GM12878 (cell line): ENCODE data around the gene GM2A.

Source experiments
- CEBPB ChIP-seq, 2 experiments: fragments of 150-350 bp in 1 of 2; IDR thresholded peaks; 2 replicates each; pipeline ENCODE4 v1.6.1; 2012 to 2014; ENCODE audit warnings: low read depth in 2 of 2, low read length in 2 of 2, borderline replicate concordance in 1 of 2, inconsistent platforms in 1 of 2
- CHD1 ChIP-seq: IDR thresholded peaks from 2 replicates; pipeline ENCODE4 v1.6.1; 2012; ENCODE audit warnings: low read depth, low read length, improper control_type of control experiment
- CTCF ChIP-seq, 3 experiments: IDR thresholded peaks in 2 of 3; conservative IDR thresholded peaks in 1 of 3; 2 replicates each; pipeline ENCODE4 v1.5.1; 2011; ENCODE audit warnings: low read depth in 3 of 3, low read length in 3 of 3, mild to moderate bottlenecking in 3 of 3, control low read depth in 2 of 3, moderate library complexity in 2 of 3, inconsistent platforms in 1 of 3, mixed read lengths in 1 of 3; ENCODE audit not compliant: control insufficient read depth in 2 of 3, insufficient read depth in 1 of 3; ENCODE audit errors: extremely low read depth in 1 of 3
- EZH2 ChIP-seq: IDR thresholded peaks from 2 replicates; pipeline ENCODE4 v1.6.1; 2012; ENCODE audit warnings: low read depth, mild to moderate bottlenecking, control low read depth, inconsistent platforms, low read length, borderline replicate concordance; ENCODE audit not compliant: control insufficient read depth
- HCFC1 ChIP-seq: fragments of 150-350 bp; IDR thresholded peaks from 2 replicates; pipeline ENCODE4 v1.6.1; 2014; ENCODE audit warnings: low read length
- RAD21 ChIP-seq: IDR thresholded peaks from 2 replicates; pipeline ENCODE4 v1.6.1; 2011; ENCODE audit warnings: mild to moderate bottlenecking, low read depth, low read length, moderate library complexity; ENCODE audit not compliant: insufficient read depth
- SP1 ChIP-seq: IDR thresholded peaks from one replicate; pipeline ENCODE4 v1.6.1; 2011; ENCODE audit warnings: low read depth, low read length
- ZNF217 ChIP-seq: fragments of 450-650 bp; IDR thresholded peaks from 2 replicates; pipeline ENCODE4 v1.6.1; 2017; ENCODE audit warnings: antibody characterized with exemption, mild to moderate bottlenecking
- TF ChIP-seq, protein P1 (sequence below): fragments of 150-350 bp; IDR thresholded peaks from 2 replicates; pipeline ENCODE4 v1.6.1; 2016; ENCODE audit warnings: low read depth, low read length
- TF ChIP-seq, protein P2 (sequence below): IDR thresholded peaks from 2 replicates; pipeline ENCODE4 v1.6.1; 2012; ENCODE audit warnings: mild to moderate bottlenecking, low read depth, low read length

DNA sequence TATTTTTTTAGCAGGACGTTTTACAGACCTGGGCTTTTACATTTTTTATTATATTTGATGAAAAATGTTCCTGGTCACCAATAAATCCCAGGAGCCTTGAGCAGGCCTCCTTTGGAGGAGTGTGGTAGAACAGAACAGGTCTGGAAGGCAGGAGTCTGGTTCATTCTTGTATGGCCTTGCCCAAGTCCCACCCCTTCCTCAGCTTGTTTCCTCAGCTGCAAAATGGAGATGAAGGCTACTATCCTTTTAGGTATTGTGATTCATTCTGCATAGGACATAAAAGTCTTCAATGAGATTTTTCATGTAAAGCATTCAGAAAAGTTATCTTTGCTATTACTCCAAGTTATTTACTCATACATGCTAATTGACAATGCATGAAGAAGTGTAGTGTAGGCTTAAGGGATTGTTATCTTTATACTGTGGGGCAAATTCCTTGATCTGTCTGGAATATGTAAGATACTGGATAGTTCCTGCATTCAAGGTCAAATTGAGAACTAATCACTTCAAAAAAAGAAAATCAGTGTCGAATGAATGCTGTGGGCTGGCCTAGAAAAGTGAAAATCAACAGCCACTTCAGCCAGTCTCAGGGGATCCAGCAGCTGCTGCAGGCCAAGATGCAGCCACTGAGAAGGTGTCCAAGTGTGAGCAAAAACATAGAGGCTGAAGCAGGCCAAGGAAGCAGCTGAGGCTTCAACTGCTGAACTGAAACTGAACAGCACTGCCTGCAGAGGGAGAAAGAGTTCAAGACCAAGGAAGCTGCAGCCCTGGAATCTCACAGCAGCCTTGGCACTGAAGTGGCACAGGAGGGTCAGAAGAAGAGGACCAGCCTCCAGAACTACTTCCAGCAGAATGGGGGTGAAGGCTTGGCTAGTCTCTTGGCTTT, 66.1 kb downstream of the GM2A start:
- TF ChIP-seq SP1 (no peak), CEBPB (IDR thresholded peaks at IDR 0.05; ENCODE audit: borderline replicate concordance in 1 of 2, low read depth in 2 of 2, low read length in 2 of 2) (no peak), HCFC1 (no peak), EZH2 (no peak), CHD1 (no peak), ZNF217 (no peak), RAD21 (no peak), CTCF (IDR thresholded peaks at IDR 0.05 in 2 of 3, conservative IDR thresholded peaks at IDR 0.05 in 1 of 3; ENCODE audit: control insufficient read depth in 2 of 3, extremely low read depth in 1 of 3, insufficient read depth in 1 of 3, low read depth in 3 of 3, low read length in 3 of 3) (peak; percentile 22 to 42 (median 39); a peak in 4 of 6 replicates)
- TF ChIP-seq, protein P1, sequence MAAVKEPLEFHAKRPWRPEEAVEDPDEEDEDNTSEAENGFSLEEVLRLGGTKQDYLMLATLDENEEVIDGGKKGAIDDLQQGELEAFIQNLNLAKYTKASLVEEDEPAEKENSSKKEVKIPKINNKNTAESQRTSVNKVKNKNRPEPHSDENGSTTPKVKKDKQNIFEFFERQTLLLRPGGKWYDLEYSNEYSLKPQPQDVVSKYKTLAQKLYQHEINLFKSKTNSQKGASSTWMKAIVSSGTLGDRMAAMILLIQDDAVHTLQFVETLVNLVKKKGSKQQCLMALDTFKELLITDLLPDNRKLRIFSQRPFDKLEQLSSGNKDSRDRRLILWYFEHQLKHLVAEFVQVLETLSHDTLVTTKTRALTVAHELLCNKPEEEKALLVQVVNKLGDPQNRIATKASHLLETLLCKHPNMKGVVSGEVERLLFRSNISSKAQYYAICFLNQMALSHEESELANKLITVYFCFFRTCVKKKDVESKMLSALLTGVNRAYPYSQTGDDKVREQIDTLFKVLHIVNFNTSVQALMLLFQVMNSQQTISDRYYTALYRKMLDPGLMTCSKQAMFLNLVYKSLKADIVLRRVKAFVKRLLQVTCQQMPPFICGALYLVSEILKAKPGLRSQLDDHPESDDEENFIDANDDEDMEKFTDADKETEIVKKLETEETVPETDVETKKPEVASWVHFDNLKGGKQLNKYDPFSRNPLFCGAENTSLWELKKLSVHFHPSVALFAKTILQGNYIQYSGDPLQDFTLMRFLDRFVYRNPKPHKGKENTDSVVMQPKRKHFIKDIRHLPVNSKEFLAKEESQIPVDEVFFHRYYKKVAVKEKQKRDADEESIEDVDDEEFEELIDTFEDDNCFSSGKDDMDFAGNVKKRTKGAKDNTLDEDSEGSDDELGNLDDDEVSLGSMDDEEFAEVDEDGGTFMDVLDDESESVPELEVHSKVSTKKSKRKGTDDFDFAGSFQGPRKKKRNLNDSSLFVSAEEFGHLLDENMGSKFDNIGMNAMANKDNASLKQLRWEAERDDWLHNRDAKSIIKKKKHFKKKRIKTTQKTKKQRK, result no peak
- TF ChIP-seq, protein P2, sequence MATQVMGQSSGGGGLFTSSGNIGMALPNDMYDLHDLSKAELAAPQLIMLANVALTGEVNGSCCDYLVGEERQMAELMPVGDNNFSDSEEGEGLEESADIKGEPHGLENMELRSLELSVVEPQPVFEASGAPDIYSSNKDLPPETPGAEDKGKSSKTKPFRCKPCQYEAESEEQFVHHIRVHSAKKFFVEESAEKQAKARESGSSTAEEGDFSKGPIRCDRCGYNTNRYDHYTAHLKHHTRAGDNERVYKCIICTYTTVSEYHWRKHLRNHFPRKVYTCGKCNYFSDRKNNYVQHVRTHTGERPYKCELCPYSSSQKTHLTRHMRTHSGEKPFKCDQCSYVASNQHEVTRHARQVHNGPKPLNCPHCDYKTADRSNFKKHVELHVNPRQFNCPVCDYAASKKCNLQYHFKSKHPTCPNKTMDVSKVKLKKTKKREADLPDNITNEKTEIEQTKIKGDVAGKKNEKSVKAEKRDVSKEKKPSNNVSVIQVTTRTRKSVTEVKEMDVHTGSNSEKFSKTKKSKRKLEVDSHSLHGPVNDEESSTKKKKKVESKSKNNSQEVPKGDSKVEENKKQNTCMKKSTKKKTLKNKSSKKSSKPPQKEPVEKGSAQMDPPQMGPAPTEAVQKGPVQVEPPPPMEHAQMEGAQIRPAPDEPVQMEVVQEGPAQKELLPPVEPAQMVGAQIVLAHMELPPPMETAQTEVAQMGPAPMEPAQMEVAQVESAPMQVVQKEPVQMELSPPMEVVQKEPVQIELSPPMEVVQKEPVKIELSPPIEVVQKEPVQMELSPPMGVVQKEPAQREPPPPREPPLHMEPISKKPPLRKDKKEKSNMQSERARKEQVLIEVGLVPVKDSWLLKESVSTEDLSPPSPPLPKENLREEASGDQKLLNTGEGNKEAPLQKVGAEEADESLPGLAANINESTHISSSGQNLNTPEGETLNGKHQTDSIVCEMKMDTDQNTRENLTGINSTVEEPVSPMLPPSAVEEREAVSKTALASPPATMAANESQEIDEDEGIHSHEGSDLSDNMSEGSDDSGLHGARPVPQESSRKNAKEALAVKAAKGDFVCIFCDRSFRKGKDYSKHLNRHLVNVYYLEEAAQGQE, result no peak
